Liver (tissue), 9 donors: ENCODE results near the gene OLFML2B. TPM values are rescaled to one million over a fixed set of nuclear protein-coding genes. Genes with fewer than 3 reads are reported as not detected.

Experiments
- DNase-seq: peaks from one replicate; pipeline ENCODE4 v3.0.0-alpha.2; 2017; ENCODE audit warnings: low spot score
- H3K27ac ChIP-seq, 2 donors: one replicate each; pipeline ENCODE4 v1.7.0; 2013; ENCODE audit warnings: inconsistent platforms in 2 of 2, low read length in 2 of 2, control low read depth in 1 of 2, low read depth in 1 of 2, mild to moderate bottlenecking in 1 of 2
- H3K27me3 ChIP-seq, 4 donors: one replicate each; pipeline versions ENCODE4 v1.6.1 to v1.7.0; 2013; ENCODE audit warnings: low read length in 3 of 4, inconsistent platforms in 1 of 4, mild to moderate bottlenecking in 1 of 4, moderate library complexity in 1 of 4; ENCODE audit not compliant: control insufficient read depth in 4 of 4, insufficient read depth in 4 of 4
- H3K36me3 ChIP-seq, 4 donors: one replicate each; pipeline versions ENCODE4 v1.6.1 to v1.7.0; 2013; ENCODE audit warnings: low read length in 3 of 4, mild to moderate bottlenecking in 3 of 4, low read depth in 1 of 4, moderate library complexity in 1 of 4; ENCODE audit not compliant: control insufficient read depth in 4 of 4, insufficient read depth in 3 of 4
- H3K4me1 ChIP-seq, 4 donors: one replicate each; pipeline versions ENCODE4 v1.6.1 to v1.7.0; 2013; ENCODE audit warnings: low read length in 3 of 4, mild to moderate bottlenecking in 3 of 4, moderate library complexity in 1 of 4; ENCODE audit not compliant: control insufficient read depth in 4 of 4, insufficient read depth in 4 of 4
- H3K4me3 ChIP-seq, 3 donors: one replicate each; pipeline versions ENCODE4 v1.6.1 to v1.7.0; 2013; ENCODE audit warnings: low read length in 3 of 3, control low read depth in 1 of 3, low read depth in 1 of 3, mild to moderate bottlenecking in 1 of 3
- H3K9ac ChIP-seq, 2 donors: one replicate each; pipeline ENCODE4 v1.7.0; 2013; ENCODE audit warnings: low read length in 2 of 2, mild to moderate bottlenecking in 2 of 2, moderate library complexity in 2 of 2, control low read depth in 1 of 2, low read depth in 1 of 2
- H3K9me3 ChIP-seq, 4 donors: one replicate each; pipeline versions ENCODE4 v1.6.1 to v1.7.0; 2013; ENCODE audit warnings: low read length in 3 of 4; ENCODE audit not compliant: control insufficient read depth in 4 of 4
- EGR1 ChIP-seq, 2 donors: IDR thresholded peaks; 2 replicates each; pipeline ENCODE4 v1.6.1; 2016 to 2018; ENCODE audit warnings: antibody characterized with exemption in 2 of 2, low read depth in 2 of 2
- FOXA1 ChIP-seq: IDR thresholded peaks from 2 replicates; pipeline ENCODE4 v1.6.1; 2016; ENCODE audit warnings: antibody characterized with exemption
- GABPA ChIP-seq, 2 donors: IDR thresholded peaks in 1 of 2; conservative IDR thresholded peaks in 1 of 2; 2 replicates each; pipeline ENCODE4 v1.6.1; 2016; ENCODE audit warnings: antibody characterized with exemption in 2 of 2, mild to moderate bottlenecking in 1 of 2, moderate library complexity in 1 of 2
- HNF4A ChIP-seq, 2 donors: conservative IDR thresholded peaks; 2 replicates each; pipeline ENCODE4 v1.6.1; 2016; ENCODE audit warnings: antibody characterized with exemption in 2 of 2, mild to moderate bottlenecking in 2 of 2
- HNF4G ChIP-seq: IDR thresholded peaks from 2 replicates; pipeline ENCODE4 v1.6.1; 2016; ENCODE audit warnings: antibody characterized with exemption
- JUND ChIP-seq, 2 donors: IDR thresholded peaks; 2 replicates each; pipeline ENCODE4 v1.6.1; 2016; ENCODE audit warnings: antibody characterized with exemption in 2 of 2
- NR2F2 ChIP-seq: IDR thresholded peaks from 2 replicates; pipeline ENCODE4 v1.6.1; 2016; ENCODE audit warnings: antibody characterized with exemption
- RAD21 ChIP-seq, 2 donors: IDR thresholded peaks; 2 replicates each; pipeline ENCODE4 v1.6.1; 2016; ENCODE audit warnings: antibody characterized with exemption in 2 of 2, mild to moderate bottlenecking in 2 of 2
- RXRA ChIP-seq, 2 donors: IDR thresholded peaks; 2 replicates each; pipeline ENCODE4 v1.6.1; 2017 to 2018; ENCODE audit warnings: antibody characterized with exemption in 2 of 2, mild to moderate bottlenecking in 1 of 2
- SP1 ChIP-seq: IDR thresholded peaks from 2 replicates; pipeline ENCODE4 v1.6.1; 2018; ENCODE audit warnings: antibody characterized with exemption, mild to moderate bottlenecking
- TAF1 ChIP-seq: conservative IDR thresholded peaks from 2 replicates; pipeline ENCODE4 v1.6.1; 2016; ENCODE audit warnings: antibody characterized with exemption, mild to moderate bottlenecking
- YY1 ChIP-seq: IDR thresholded peaks from 2 replicates; pipeline ENCODE4 v1.6.1; 2016; ENCODE audit warnings: antibody characterized with exemption, mild to moderate bottlenecking
- WGBS: extraction: QIAGEN DNeasy Blood & Tissue Kit; methylation state at CpG from one replicate; pipeline ENCODE4 v1.1.7; 2013; 5-methylcytosine and 5-hydroxymethylcytosine counted together
- polyA plus RNA-seq, 2 donors: library from polyadenylated mRNA; stranded (reverse) in 1 of 2; unstranded in 1 of 2; fragments of 200-250 nt in 1 of 2; fragments of >200 nt in 1 of 2; fragmentation: Nextera tagmentation in 1 of 2; extraction: Ambion mirVana in 1 of 2; gene quantifications; one replicate each; pipeline versions ENCODE4 v1.2.1 to v1.2.3, GENCODE V29; 2013 to 2015
- total RNA-seq, 2 donors: library from RNA; depleted of rRNA; stranded (reverse); fragments of >200 nt; gene quantifications; one replicate each; pipeline ENCODE4 v1.2.3, GENCODE V29; 2014
- TF ChIP-seq, protein P1 (sequence below): IDR thresholded peaks from 2 replicates; pipeline ENCODE4 v1.6.1; 2016; ENCODE audit warnings: antibody characterized with exemption
- TF ChIP-seq, protein P2 (sequence below): IDR thresholded peaks from 2 replicates; pipeline ENCODE4 v1.6.1; 2016; ENCODE audit warnings: antibody characterized with exemption, mild to moderate bottlenecking
- TF ChIP-seq, protein P3 (sequence below): IDR thresholded peaks from 2 replicates; pipeline ENCODE4 v1.6.1; 2016; ENCODE audit warnings: antibody characterized with exemption
- TF ChIP-seq, protein P4 (sequence below): IDR thresholded peaks from 2 replicates; pipeline ENCODE4 v1.6.1; 2016; ENCODE audit warnings: antibody characterized with exemption
- TF ChIP-seq, protein P5 (sequence below): fragments of 150-350 bp; IDR thresholded peaks from 2 replicates; pipeline ENCODE4 v1.5.1; 2017; ENCODE audit warnings: improper control_type of control experiment, low read depth, low read length; ENCODE audit not compliant: missing input control
- donor health status: healthy.
- donor health status: healthy.
- donor health status: healthy.
- donor health status: healthy.
- donor health status: healthy.

The OLFML2B gene
- total and polyA plus RNA-seq, 4 donors, result 0.54 to 0.84 (median 0.74) TPM

DNA sequence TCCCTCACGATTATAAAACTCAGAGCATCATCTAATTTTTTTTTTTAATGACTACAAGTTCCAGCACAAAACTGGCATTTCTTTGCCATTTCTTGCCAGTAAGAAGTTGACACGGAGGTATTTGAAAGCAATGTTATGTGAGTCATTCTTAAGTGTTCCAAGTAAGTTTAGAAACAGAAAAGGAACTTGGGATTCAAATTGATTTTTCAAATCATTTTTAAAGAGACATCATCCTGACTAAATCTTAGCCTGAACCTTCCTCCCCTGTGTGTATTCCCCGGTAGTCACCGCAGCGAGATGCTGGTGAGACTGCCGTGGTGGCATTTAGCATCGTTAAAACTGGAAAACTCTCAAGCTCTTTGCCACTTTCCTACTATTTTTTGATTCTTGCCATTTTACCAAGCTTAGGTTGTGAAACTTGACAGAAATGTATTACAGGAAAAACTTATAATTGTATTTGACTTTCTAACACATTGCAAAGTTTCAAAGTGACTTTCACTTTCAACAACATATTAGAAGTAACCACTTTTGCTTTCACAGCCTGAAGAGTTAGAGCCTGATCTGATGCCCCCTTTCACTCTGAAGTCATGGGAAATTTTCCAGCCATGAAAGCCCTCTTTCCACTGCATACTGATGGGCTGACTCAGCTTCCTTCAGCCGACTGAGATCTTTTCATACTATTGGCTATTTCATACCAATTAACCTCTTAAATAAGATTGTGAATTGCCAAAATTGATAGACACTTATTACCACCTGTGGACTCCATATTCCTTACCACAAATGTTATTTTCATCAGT lies 61.4 kb downstream of the OLFML2B start:
- H3K27ac ChIP-seq, result no peak overlapping the region
- no peak overlapping the region for H3K9ac ChIP-seq
- H3K4me1 ChIP-seq, result no peaks in the 10 kb centered on the region
- 73% methylated on average over 8 of the region's 8 CpGs for WGBS
- TF ChIP-seq FOXA1 (no peak), TAF1 (no peak), YY1 (no peak), JUND (IDR thresholded peaks at IDR 0.05) (no peak)
- no peak overlapping the region for H3K4me3 ChIP-seq
- no peak for DNase-seq
- H3K9me3 ChIP-seq, result no peaks in the 10 kb centered on the region
- peaks cover 4 to 36% (median 23%) of the 10 kb centered on the region in 4 donors for H3K36me3 ChIP-seq
- H3K27me3 ChIP-seq, result no peaks in the 10 kb centered on the region

DNA sequence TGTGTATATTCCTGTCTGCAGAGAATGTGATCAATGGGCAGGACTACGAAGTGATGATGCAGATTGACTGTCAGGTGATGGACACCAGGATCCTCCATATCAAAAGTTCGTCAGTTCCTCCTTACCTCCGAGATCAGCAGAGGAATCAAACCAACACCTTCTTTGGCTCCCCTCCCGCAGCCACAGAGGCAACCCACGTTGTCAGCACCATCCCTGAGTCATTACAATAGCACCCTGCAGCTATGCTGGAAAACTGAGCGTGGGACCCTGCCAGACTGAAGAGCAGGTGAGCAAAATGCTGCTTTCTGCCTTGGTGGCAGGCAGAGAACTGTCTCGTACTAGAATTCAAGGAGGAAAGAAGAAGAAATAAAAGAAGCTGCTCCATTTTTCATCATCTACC lies 65.2 kb downstream of the OLFML2B start:
- H3K9me3 ChIP-seq, result no peaks in the 10 kb centered on the region
- no peaks in the 10 kb centered on the region for H3K4me1 ChIP-seq
- WGBS, result 87% methylated on average over 7 of the region's 7 CpGs
- DNase-seq, result no peak
- H3K4me3 ChIP-seq, result no peak overlapping the region
- H3K27me3 ChIP-seq, result no peaks in the 10 kb centered on the region
- H3K27ac ChIP-seq, result no peak overlapping the region
- TF ChIP-seq, protein P1, sequence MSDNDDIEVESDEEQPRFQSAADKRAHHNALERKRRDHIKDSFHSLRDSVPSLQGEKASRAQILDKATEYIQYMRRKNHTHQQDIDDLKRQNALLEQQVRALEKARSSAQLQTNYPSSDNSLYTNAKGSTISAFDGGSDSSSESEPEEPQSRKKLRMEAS, result no peak
- TF ChIP-seq YY1 (no peak), RXRA (IDR thresholded peaks at IDR 0.05) (no peak)
- TF ChIP-seq, protein P2, sequence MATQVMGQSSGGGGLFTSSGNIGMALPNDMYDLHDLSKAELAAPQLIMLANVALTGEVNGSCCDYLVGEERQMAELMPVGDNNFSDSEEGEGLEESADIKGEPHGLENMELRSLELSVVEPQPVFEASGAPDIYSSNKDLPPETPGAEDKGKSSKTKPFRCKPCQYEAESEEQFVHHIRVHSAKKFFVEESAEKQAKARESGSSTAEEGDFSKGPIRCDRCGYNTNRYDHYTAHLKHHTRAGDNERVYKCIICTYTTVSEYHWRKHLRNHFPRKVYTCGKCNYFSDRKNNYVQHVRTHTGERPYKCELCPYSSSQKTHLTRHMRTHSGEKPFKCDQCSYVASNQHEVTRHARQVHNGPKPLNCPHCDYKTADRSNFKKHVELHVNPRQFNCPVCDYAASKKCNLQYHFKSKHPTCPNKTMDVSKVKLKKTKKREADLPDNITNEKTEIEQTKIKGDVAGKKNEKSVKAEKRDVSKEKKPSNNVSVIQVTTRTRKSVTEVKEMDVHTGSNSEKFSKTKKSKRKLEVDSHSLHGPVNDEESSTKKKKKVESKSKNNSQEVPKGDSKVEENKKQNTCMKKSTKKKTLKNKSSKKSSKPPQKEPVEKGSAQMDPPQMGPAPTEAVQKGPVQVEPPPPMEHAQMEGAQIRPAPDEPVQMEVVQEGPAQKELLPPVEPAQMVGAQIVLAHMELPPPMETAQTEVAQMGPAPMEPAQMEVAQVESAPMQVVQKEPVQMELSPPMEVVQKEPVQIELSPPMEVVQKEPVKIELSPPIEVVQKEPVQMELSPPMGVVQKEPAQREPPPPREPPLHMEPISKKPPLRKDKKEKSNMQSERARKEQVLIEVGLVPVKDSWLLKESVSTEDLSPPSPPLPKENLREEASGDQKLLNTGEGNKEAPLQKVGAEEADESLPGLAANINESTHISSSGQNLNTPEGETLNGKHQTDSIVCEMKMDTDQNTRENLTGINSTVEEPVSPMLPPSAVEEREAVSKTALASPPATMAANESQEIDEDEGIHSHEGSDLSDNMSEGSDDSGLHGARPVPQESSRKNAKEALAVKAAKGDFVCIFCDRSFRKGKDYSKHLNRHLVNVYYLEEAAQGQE, result no peak
- no peak overlapping the region for H3K9ac ChIP-seq
- peaks cover 2 to 25% (median 19%) of the 10 kb centered on the region in 4 donors for H3K36me3 ChIP-seq

DNA sequence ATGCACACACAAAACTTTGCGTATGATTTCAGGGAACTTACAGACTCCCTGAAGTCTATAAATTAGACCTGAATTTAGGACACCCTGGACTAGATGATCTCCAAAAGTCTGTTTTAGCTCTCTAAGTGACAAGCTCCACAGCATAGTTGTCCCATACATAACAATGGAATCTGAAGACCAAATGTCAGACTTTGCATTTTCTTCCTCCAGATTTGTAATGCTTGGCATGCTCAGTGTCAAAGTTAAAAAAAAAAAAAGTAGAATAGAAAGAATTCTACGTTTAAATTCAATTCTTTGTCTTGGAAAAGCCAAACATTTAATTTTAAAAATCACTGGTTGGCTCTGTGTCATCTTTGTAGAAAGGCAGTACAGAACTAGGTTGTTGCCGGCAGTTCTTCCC lies 66.7 kb downstream of the OLFML2B start:
- Histone ChIP-seq H3K27me3 (no peaks in the 10 kb centered on the region), H3K4me3 (no peak overlapping the region), H3K36me3 (peaks cover 2 to 25% (median 16%) of the 10 kb centered on the region in 4 donors), H3K4me1 (no peaks in the 10 kb centered on the region), H3K9ac (no peak overlapping the region), H3K27ac (no peak overlapping the region), H3K9me3 (no peaks in the 10 kb centered on the region)
- WGBS, result 95% methylated on average over 3 of the region's 3 CpGs
- DNase-seq, result no peak
- TF ChIP-seq RXRA (IDR thresholded peaks at IDR 0.05) (no peak), EGR1 (IDR thresholded peaks at IDR 0.05; ENCODE audit: low read depth in 2 of 2) (no peak), HNF4G (no peak), GABPA (IDR thresholded peaks at IDR 0.05 in 1 of 2, conservative IDR thresholded peaks at IDR 0.05 in 1 of 2) (no peak), RAD21 (IDR thresholded peaks at IDR 0.05) (no peak), TAF1 (no peak), YY1 (no peak), NR2F2 (no peak), SP1 (no peak), JUND (IDR thresholded peaks at IDR 0.05) (no peak), HNF4A (conservative IDR thresholded peaks at IDR 0.05) (no peak)
- TF ChIP-seq, protein P3, sequence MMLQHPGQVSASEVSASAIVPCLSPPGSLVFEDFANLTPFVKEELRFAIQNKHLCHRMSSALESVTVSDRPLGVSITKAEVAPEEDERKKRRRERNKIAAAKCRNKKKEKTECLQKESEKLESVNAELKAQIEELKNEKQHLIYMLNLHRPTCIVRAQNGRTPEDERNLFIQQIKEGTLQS, result no peak
- TF ChIP-seq, protein P4, sequence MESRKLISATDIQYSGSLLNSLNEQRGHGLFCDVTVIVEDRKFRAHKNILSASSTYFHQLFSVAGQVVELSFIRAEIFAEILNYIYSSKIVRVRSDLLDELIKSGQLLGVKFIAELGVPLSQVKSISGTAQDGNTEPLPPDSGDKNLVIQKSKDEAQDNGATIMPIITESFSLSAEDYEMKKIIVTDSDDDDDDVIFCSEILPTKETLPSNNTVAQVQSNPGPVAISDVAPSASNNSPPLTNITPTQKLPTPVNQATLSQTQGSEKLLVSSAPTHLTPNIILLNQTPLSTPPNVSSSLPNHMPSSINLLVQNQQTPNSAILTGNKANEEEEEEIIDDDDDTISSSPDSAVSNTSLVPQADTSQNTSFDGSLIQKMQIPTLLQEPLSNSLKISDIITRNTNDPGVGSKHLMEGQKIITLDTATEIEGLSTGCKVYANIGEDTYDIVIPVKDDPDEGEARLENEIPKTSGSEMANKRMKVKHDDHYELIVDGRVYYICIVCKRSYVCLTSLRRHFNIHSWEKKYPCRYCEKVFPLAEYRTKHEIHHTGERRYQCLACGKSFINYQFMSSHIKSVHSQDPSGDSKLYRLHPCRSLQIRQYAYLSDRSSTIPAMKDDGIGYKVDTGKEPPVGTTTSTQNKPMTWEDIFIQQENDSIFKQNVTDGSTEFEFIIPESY, result no peak
- TF ChIP-seq, protein P1, result no peak
- TF ChIP-seq, protein P5, sequence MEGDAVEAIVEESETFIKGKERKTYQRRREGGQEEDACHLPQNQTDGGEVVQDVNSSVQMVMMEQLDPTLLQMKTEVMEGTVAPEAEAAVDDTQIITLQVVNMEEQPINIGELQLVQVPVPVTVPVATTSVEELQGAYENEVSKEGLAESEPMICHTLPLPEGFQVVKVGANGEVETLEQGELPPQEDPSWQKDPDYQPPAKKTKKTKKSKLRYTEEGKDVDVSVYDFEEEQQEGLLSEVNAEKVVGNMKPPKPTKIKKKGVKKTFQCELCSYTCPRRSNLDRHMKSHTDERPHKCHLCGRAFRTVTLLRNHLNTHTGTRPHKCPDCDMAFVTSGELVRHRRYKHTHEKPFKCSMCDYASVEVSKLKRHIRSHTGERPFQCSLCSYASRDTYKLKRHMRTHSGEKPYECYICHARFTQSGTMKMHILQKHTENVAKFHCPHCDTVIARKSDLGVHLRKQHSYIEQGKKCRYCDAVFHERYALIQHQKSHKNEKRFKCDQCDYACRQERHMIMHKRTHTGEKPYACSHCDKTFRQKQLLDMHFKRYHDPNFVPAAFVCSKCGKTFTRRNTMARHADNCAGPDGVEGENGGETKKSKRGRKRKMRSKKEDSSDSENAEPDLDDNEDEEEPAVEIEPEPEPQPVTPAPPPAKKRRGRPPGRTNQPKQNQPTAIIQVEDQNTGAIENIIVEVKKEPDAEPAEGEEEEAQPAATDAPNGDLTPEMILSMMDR, result no peak
